Activated CD4-positive, CD25-positive, alpha-beta regulatory T cell treated with anti-CD3 and anti-CD28 coated beads, Interleukin-2, amount 50 U/mL, for 16 hours (primary cell): ENCODE results near the gene SEPTIN5.

Experiments used
- DNase-seq: peaks from one replicate; pipeline ENCODE4 v3.0.0-alpha.2; 2020; ENCODE audit warnings: low read depth, low spot score

Gene SEPTIN5

GRCh38 chr22:19748991-19749664, 34.8 kb downstream of the SEPTIN5 start:
- no peak for DNase-seq

DNA sequence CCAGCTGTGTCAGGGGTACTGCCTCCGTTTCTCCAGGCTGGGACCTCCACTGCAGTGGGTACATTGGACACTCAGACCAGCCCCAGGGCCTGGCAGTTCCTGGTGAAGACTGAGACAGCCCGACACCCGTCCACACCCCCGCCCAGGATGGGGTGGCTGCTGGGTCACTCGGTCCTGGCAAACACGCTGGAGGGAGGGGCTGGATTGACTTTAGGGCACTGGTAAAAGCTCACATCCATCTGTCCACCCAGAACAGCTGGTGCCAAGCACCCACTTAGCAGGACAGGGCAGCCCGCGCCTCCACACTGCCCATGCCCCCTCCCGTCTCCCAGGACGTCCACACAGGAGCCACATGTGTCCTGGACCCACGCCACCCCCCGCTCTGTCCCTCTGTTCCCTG, 35.6 kb downstream of the SEPTIN5 start:
- DNase-seq = no peak

DNA sequence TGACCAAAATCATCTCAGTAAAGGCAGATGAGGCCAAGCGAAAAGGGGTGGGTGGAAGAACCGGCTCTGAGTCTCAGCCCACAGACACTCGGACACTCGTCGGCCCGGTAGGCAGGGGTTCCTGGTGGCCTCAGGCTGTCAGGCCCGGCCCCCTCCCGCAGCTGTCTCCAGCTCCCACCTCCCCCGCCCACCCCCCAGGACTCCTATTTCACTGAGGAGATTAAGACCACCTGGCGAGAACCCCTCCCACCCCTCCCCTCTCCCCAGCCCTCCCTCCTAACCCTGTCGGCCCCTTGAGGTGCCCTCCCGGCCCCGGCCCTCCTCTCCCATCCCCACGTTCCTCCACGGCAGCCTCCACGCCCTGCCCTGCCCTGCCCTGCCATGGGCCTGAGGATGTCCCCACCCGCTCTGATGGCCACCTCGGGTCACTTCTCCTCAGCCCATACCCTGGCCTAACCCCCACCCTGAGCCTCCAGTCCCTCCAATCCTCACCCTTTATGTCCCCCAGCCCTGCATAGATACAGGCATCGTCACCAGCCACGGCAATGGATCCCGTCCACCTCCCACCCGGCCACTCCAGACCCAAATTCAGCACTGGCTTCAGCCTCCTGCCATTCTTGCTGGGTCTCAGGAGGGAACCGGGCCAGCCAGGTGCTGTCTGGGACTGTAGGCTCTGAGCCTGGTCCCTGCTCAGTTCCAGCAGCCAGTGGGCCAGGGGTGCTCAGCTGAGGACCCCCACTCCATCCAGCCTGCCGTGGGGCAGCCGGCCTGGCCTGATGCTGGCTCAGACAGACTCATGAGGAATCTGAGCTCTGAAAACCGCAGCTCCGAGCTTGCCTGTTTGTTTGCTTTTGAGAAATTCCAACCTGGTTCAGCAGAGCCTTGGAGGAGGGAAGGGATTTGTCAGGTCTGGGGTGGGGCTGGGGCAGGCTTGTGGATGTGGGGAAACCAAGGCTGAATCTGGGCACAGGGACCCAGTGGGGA, 36.5 kb downstream of the SEPTIN5 start:
- DNase-seq = no peak

GRCh38 chr22:19751497-19752245, 37.4 kb downstream of the SEPTIN5 start:
- DNase-seq = no peak

DNA sequence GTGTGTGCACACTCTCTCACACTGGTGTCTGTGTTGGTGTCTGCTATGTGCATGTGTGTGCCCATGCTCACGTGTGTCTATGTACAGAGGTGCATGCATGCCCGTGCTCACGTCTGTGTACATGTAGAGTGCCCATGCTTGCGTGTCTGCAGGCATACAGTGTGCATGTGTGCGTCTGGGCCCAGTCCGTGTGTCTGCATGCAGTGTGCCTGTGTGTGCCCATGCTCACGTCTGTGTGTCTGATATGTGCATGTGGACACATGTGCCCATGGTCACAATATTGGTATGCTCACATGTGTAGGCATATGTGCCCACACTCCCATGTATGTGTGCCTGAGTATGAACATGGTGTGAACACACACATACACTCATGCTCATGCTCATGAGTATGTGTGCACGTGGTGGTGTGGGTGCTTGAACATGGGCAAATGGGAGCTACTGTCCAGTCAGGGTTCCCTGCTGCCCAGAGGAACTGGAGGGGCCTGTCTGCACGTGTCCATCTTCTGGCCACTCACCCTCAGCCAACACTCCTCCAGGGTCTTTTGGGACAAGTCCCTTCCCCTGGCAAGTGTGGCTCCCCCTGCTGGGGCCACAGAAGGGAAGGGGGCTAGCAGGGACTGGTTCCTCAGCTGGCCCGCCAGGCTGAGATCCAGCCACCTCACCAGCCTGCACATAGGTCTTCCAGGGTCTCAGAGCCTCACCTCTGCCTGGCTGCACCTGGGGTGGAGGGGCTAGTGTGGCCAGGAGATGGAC, 39.0 kb downstream of the SEPTIN5 start:
- no peak for DNase-seq

GRCh38 chr22:19753996-19754700, 39.8 kb downstream of the SEPTIN5 start:
- DNase-seq = no peak

DNA sequence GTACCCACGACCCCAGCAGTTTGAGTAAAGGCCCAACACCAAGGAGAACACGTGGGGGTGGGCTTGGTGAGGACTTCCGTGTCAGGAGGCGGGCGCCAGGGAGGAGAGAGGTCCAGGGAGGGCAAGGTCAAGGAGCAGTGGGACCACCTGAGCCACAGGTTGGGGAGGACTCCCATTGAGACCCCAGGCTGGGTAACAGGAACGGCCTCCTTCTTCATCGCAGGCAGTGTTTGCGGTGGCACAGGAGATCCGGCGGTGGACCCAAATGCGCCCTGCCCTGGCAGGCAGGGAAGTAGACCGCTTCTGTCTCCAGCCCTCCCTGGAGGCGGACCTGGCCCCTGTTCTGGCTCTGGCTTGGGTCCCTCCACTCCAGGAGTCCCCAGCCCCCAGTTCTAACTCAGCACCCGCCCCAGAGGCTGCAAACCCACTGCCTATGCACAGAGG, 40.4 kb downstream of the SEPTIN5 start:
- no peak for DNase-seq

DNA sequence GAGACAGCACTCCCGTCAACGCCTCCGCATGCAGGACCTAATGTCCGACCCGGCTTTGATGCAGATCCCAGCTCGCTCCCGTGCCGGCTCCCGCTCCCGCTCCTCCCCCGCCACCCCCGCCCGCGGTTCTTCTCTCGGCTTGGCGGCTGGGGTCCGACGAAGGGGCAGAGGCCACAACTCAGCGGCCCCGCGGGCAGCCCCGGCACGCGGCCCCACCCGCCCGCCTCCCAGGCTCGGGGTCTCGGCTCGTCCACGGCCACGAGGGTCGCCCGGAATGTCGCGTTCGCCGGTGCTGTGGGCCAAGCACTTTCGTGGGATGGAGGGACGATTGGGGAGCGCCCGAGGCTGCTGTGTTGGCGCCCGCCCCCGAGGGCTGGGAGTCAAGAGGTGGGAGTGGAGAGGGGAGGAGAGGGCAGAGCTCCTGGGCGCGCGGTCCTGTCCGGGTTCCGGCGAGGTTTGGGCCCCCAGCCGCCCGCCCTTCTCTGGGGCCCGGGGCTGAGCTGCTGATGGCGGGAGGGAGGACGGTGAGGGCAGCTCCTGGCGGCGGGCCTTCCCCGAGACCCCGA, 40.9 kb downstream of the SEPTIN5 start:
- DNase-seq = no peak

- no peak for DNase-seq
These were observed 41.5 kb downstream of the SEPTIN5 start for GRCh38 chr22:19755722-19756287.

- DNase-seq = peak; percentile 29
These were observed 42.2 kb downstream of the SEPTIN5 start for GRCh38 chr22:19756288-19757128.

DNA sequence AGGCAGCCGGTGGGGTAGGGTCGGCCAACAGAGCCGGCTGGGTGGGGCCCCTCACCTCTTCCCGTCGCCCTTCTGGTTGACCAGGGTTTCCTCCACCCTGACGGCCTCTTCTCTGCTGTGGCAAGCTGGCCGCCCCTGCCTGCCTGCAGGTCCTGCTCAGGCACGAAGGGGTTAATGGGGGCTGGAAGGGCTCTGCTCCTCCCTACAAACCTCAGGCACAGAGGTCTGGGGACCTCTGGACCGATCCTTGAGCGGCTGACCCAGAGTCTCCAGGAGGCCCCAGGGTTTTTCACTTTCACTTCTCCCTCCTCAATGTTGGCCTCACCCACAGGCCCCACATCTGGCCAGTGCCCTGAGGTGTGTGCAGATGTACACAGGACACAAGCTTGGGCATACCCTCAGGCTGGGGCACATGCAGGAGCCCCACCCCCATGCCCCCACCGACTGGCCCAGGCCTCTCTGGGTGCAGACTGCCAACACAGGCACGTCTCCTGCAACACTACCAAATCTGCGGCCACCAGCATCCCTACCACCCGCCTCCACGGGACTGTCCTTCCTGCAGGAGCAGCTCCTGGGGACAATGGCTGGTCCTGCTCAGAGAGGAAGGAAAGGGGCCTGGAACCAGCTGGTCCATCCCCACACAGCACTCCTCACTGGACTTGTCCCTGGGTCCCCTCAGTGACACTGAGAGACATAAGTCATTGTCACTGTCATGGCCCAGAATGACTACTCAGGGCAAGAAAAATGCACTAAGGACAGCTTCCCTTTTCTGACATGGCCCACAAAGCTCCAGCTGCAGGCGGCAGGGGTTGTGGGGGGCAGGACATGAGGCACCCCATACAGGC, 43.1 kb downstream of the SEPTIN5 start:
- DNase-seq = no peak

- DNase-seq = no peak
These were observed 43.9 kb downstream of the SEPTIN5 start for GRCh38 chr22:19757985-19758895.

DNA sequence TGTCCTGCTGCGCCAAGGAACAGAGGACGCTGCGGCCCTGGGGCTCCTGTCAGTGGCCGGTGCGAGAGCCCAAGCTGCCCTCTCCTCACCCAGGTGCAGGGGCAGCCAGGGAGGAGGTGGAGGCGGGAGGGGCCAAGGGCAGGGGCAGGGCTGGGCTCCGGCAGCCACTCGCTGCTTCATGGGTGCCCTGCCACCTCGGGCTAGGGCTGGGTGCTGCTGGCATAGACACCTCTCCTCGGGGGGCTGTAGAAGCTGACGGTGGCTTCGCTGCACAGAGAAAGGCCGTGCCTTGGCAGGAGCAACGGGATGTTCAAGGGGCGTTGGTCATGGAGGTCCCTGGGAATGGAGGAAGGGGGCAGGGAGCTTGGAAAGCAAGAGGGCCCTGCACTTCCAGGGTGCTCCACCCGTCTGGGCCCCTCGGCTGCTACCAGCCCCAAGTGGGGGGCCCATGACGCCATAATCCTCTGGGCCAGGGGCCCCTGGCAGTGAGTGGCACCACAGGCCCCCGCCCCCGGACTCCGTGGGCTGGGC, 44.7 kb downstream of the SEPTIN5 start:
- DNase-seq = no peak

DNA sequence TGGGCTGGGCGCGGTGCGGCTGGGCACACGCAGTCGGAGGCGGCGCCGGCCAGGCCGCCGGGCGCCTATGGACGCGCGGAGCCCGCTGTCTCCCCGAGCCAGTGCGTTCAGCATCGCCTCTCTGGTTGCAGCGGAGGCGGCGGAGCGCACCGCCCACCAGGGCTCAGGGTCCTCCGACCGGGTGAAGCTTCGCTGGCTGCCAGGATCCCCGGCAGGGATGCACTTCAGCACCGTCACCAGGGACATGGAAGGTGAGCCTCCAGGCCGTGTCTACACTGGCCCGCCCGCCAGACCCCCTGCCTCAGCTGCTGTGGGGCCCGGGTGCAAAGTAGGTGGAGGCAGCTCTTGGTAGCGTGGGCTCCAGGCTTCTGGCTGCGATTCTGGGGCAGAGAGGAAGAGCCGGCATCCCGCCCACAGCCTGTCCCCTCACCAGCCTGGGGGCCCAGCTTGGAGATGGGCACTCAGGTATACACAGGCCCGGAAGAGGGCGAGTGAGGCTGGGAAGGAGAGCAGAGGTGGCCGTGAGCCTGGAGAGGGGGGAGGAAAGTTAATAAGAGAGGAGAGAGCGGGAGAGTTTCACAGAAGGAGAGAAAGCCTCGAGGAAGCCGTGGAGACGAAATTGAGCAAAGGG, 45.2 kb downstream of the SEPTIN5 start:
- DNase-seq = no peak

GRCh38 chr22:19760058-19760950, 46.0 kb downstream of the SEPTIN5 start, which contains the start of gene TBX1:
TSS of gene TBX1 (plus strand) at chr22:19760778. CDS start at chr22:19760844, 66 bp downstream.
- no peak for DNase-seq
